Measurements from ENCODE around the gene TENT5D. TPM values are rescaled to one million over a fixed set of nuclear protein-coding genes. Genes with fewer than 3 reads are reported as not detected.
"Not testable (repeated sequence)": the region's sequence is repeated elsewhere in the genome, so short reads cannot be mapped to it uniquely, and the experiment has no call there.

Gene TENT5D
- total RNA-seq (2022) (not detected in 2 replicates), Bru-seq, nascent RNA (percentile 6 among the genes with signal in this experiment), BruChase-seq, experiment 1, labeled RNA remaining after a 6-hour chase (percentile 4 among the genes with signal in this experiment), BruChase-seq, experiment 2, labeled RNA remaining after a 2-hour chase (percentile 1 among the genes with signal in this experiment)
- long read RNA-seq: 0 reads

DNA sequence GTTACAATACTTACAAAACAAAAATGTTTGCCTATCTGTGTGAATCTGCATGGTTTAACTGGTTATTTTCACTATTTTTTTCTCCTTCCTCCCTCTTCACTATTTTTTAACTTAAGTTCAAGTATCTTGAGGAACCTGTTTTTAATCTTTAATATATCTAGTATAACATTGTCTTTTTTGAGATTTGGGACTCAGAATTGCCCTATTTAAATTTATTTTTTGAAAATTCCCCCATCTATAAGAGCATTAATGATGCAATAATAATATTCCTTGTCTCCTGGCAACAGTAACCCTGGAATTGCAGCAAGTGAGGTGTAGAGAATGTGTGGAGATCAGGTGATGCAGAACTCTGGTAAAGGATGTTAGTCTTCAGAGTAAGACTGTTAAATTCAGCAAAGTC is at the start of gene TENT5D:
Gene TENT5D (plus strand): TSS at position 301 of the 400 bp plus-strand sequence. CDS start 22,093 bp downstream, outside the sequence.
- CTCF ChIA-PET: no interaction called here
- no peak within 1 kb of the TSS for H3K27ac Mint-ChIP-seq (ENCODE audit: unreplicated experiment)
- no peaks in the 10 kb centered on the region for H3K36me3 Mint-ChIP-seq (ENCODE audit: insufficient read depth, unreplicated experiment)
- intact Hi-C loops (cut with micrococcal nuclease; ENCODE audit: unreplicated experiment): no loop called here
- peaks cover 6% of the 10 kb centered on the region for H3K9me3 Mint-ChIP-seq (ENCODE audit: low read depth, unreplicated experiment)
- no peak within 1 kb of the TSS for H3K4me3 Mint-ChIP-seq (ENCODE audit: low read depth, unreplicated experiment)
- H3K4me1 Mint-ChIP-seq (ENCODE audit: low read depth, unreplicated experiment): no peaks in the 10 kb centered on the region
- BruUV-seq (replicated peaks): no TSS peak
- DNase-seq: no peak
- TF ChIP-seq, protein P1, sequence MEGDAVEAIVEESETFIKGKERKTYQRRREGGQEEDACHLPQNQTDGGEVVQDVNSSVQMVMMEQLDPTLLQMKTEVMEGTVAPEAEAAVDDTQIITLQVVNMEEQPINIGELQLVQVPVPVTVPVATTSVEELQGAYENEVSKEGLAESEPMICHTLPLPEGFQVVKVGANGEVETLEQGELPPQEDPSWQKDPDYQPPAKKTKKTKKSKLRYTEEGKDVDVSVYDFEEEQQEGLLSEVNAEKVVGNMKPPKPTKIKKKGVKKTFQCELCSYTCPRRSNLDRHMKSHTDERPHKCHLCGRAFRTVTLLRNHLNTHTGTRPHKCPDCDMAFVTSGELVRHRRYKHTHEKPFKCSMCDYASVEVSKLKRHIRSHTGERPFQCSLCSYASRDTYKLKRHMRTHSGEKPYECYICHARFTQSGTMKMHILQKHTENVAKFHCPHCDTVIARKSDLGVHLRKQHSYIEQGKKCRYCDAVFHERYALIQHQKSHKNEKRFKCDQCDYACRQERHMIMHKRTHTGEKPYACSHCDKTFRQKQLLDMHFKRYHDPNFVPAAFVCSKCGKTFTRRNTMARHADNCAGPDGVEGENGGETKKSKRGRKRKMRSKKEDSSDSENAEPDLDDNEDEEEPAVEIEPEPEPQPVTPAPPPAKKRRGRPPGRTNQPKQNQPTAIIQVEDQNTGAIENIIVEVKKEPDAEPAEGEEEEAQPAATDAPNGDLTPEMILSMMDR (IDR thresholded peaks at IDR 0.05; ENCODE audit: unreplicated experiment): no peak
- H3K27me3 Mint-ChIP-seq (ENCODE audit: unreplicated experiment): no peaks in the 10 kb centered on the region

- CTCF ChIA-PET; intact Hi-C loops (cut with micrococcal nuclease; ENCODE audit: unreplicated experiment); H3K4me3 Mint-ChIP-seq (ENCODE audit: low read depth, unreplicated experiment); DNase-seq; H3K27ac Mint-ChIP-seq (ENCODE audit: unreplicated experiment); H3K27me3 Mint-ChIP-seq (ENCODE audit: unreplicated experiment); H3K9me3 Mint-ChIP-seq (ENCODE audit: low read depth, unreplicated experiment); H3K4me1 Mint-ChIP-seq (ENCODE audit: low read depth, unreplicated experiment); BruUV-seq (replicated peaks); H3K36me3 Mint-ChIP-seq (ENCODE audit: insufficient read depth, unreplicated experiment): not testable (repeated sequence)
Observed at GRCh38 chrX:80385651-80386050, 34.6 kb upstream of the TENT5D start.

DNA sequence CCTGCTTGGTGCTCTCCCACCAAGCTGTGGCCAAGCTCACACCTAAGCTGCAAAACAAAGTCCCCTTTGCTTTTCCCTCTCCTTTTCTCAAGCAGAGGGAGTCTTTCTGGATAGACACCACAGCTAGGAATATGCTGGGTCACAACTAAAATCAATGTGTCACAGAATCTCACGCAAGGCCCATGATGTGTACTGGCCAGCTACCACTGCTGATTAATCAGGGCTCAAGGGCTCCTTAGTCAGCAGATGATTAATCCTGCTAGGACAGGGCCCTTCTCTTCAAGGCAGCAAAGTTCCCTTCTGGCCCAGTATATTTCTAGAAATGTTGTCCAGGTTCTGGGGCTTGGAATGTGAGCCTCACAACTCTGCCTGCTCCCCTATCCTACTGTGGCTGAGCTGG is 32.0 kb upstream of the TENT5D start:
- TF ChIP-seq, protein P1 (IDR thresholded peaks at IDR 0.05; ENCODE audit: unreplicated experiment): no peak
- BruUV-seq (replicated peaks): no TSS peak
- Mint-ChIP-seq H3K27ac (ENCODE audit: unreplicated experiment) (no peak overlapping the region), H3K36me3 (ENCODE audit: insufficient read depth, unreplicated experiment) (no peaks in the 10 kb centered on the region), H3K9me3 (ENCODE audit: low read depth, unreplicated experiment) (no peaks in the 10 kb centered on the region), H3K27me3 (ENCODE audit: unreplicated experiment) (no peaks in the 10 kb centered on the region), H3K4me3 (ENCODE audit: low read depth, unreplicated experiment) (no peak overlapping the region), H3K4me1 (ENCODE audit: low read depth, unreplicated experiment) (no peaks in the 10 kb centered on the region)
- CTCF ChIA-PET: no interaction called here
- intact Hi-C loops (cut with micrococcal nuclease; ENCODE audit: unreplicated experiment): no loop called here
- no peak for DNase-seq

- Mint-ChIP-seq H3K27ac (ENCODE audit: unreplicated experiment) (no peak overlapping the region), H3K36me3 (ENCODE audit: insufficient read depth, unreplicated experiment) (no peaks in the 10 kb centered on the region), H3K9me3 (ENCODE audit: low read depth, unreplicated experiment) (peaks cover 2% of the 10 kb centered on the region), H3K27me3 (ENCODE audit: unreplicated experiment) (no peaks in the 10 kb centered on the region), H3K4me1 (ENCODE audit: low read depth, unreplicated experiment) (no peaks in the 10 kb centered on the region), H3K4me3 (ENCODE audit: low read depth, unreplicated experiment) (no peak overlapping the region)
- DNase-seq: no peak
- BruUV-seq (replicated peaks): no TSS peak
- intact Hi-C loops (cut with micrococcal nuclease; ENCODE audit: unreplicated experiment): no loop called here
- CTCF ChIA-PET: no interaction called here
- TF ChIP-seq, protein P1 (IDR thresholded peaks at IDR 0.05; ENCODE audit: unreplicated experiment): no peak
Observed at GRCh38 chrX:80412042-80412441, 8.2 kb upstream of the TENT5D start.

GRCh38 chrX:80423000-80423399 is 2.8 kb downstream of the TENT5D start:
- CTCF ChIA-PET: interaction anchor here (0.6 to 1.0 kb wide), 2 partner anchors 10 to 58 kb away, joined by 3 read pairs; no protein-coding TSS in a partner anchor
- no TSS peak for BruUV-seq (replicated peaks)
- H3K9me3 Mint-ChIP-seq (ENCODE audit: low read depth, unreplicated experiment): peaks cover 4% of the 10 kb centered on the region
- H3K27me3 Mint-ChIP-seq (ENCODE audit: unreplicated experiment): no peaks in the 10 kb centered on the region
- H3K4me3 Mint-ChIP-seq (ENCODE audit: low read depth, unreplicated experiment): no peak overlapping the region
- no peaks in the 10 kb centered on the region for H3K4me1 Mint-ChIP-seq (ENCODE audit: low read depth, unreplicated experiment)
- no peaks in the 10 kb centered on the region for H3K36me3 Mint-ChIP-seq (ENCODE audit: insufficient read depth, unreplicated experiment)
- H3K27ac Mint-ChIP-seq (ENCODE audit: unreplicated experiment): no peak overlapping the region
- TF ChIP-seq, protein P1 (IDR thresholded peaks at IDR 0.05; ENCODE audit: unreplicated experiment): no peak
- DNase-seq: no peak
- intact Hi-C loops (cut with micrococcal nuclease; ENCODE audit: unreplicated experiment): no loop called here
